Stomach smooth muscle (tissue), 2 donors: Measurements from ENCODE around the gene CFLAR.

Experiments
- H3K27ac ChIP-seq: one replicate; pipeline ENCODE4 v1.7.0; 2013; ENCODE audit warnings: mild to moderate bottlenecking, low read length, inconsistent platforms
- H3K27me3 ChIP-seq, 2 donors: one replicate each; pipeline ENCODE4 v1.7.0; 2013; ENCODE audit warnings: low read length in 2 of 2; ENCODE audit not compliant: insufficient read depth in 2 of 2, control insufficient read depth in 1 of 2
- H3K36me3 ChIP-seq, 2 donors: one replicate each; pipeline ENCODE4 v1.7.0; 2013; ENCODE audit warnings: low read length in 2 of 2; ENCODE audit not compliant: control insufficient read depth in 2 of 2, insufficient read depth in 2 of 2
- H3K4me1 ChIP-seq: one replicate; pipeline ENCODE4 v1.7.0; 2013; ENCODE audit warnings: low read length; ENCODE audit not compliant: control insufficient read depth, insufficient read depth
- H3K4me3 ChIP-seq, 2 donors: one replicate each; pipeline ENCODE4 v1.7.0; 2013; ENCODE audit warnings: low read length in 2 of 2
- H3K9ac ChIP-seq, 2 donors: one replicate each; pipeline ENCODE4 v1.7.0; 2013; ENCODE audit warnings: low read length in 2 of 2, mild to moderate bottlenecking in 1 of 2
- H3K9me3 ChIP-seq, 2 donors: one replicate each; pipeline ENCODE4 v1.7.0; 2013; ENCODE audit warnings: low read length in 2 of 2; ENCODE audit not compliant: control insufficient read depth in 2 of 2
- donor health status: healthy.
- donor health status: Pancreatic carcinoma.

The CFLAR gene

DNA sequence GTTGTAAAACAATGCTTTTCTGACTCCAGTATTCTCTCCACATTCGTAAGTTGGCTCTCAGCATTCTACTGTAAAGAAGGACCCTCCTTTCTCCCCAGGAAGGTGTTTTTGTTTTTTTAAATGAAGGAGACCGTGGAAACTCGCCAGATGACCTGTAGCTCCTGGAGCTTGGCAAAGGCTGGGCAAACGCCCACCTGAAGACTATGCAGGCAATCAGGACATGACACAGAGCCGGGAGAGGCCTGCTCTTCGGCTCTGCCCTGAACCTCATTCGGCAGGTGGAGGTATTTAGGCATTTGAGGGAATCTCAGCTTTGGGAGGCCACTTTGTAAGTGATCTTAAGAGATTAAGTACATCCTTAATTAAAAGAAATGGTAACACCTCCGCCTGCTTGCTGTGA is 84.4 kb downstream of the CFLAR start:
- Histone ChIP-seq H3K27ac (no peak overlapping the region), H3K27me3 (no peaks in the 10 kb centered on the region), H3K4me3 (no peak overlapping the region), H3K9me3 (no peaks in the 10 kb centered on the region), H3K9ac (no peak overlapping the region), H3K4me1 (no peaks in the 10 kb centered on the region), H3K36me3 (no peaks in the 10 kb centered on the region)

DNA sequence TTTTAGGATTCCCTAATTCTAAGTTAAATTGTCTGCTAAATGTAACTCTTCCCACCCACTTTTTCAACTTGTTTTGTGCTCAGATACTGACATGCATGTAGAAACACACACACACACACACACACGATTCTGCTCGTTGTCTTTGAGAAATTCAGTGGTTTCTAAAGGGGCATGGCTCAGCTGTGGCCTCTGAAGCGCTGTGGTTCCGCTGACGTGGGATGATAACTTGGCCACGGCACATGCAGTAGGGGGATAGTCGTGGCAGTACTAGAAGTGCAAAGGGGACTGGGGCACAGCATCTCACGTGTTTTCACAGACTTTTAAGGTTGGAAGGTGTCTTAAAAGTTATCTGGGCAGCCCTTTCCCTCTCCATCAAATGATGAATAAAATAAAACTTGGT is 85.4 kb downstream of the CFLAR start:
- H3K36me3 ChIP-seq = no peaks in the 10 kb centered on the region
- H3K27me3 ChIP-seq = no peaks in the 10 kb centered on the region
- no peaks in the 10 kb centered on the region for H3K4me1 ChIP-seq
- no peak overlapping the region for H3K9ac ChIP-seq
- H3K9me3 ChIP-seq = no peaks in the 10 kb centered on the region
- H3K4me3 ChIP-seq = no peak overlapping the region
- no peak overlapping the region for H3K27ac ChIP-seq

DNA sequence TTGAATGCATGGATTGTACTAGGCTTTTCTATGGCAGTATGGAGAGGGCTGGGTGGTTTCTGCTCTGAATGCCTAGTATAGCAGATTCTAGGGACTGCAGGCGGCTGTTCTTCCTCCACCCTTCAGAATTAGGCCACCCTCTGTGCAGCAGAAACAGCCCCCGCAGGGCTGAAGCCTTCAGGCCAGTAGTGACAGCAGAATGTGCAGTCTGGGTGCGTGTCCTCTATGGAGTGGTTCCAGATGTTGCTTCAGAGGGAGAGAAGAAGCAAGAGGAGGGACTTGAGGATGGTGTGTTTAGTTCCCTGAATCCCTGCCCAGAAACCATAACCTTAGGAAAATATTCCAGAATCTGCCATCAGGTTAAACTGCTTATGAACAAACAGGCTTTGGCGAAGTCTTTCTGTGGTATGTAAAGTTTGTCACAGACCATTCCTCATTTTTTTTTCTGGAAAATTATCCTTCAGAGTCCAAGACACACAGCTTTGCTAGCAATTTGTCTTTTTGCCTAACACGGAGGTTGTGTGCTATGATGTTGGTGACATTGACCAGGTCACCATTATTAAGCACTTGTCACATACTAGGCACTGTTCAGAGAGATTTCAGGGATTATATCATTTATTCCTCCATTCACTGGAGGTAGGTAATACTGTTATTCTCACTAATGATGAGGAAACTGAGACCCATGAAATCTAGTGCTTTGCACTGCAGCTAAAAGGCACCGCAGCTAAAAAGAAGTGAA is 88.1 kb downstream of the CFLAR start:
- no peaks in the 10 kb centered on the region for H3K27me3 ChIP-seq
- H3K9ac ChIP-seq = no peak overlapping the region
- peak overlapping the region; percentile 37 for H3K27ac ChIP-seq
- no peaks in the 10 kb centered on the region for H3K36me3 ChIP-seq
- H3K4me3 ChIP-seq = no peak overlapping the region
- no peaks in the 10 kb centered on the region for H3K4me1 ChIP-seq
- H3K9me3 ChIP-seq = no peaks in the 10 kb centered on the region

DNA sequence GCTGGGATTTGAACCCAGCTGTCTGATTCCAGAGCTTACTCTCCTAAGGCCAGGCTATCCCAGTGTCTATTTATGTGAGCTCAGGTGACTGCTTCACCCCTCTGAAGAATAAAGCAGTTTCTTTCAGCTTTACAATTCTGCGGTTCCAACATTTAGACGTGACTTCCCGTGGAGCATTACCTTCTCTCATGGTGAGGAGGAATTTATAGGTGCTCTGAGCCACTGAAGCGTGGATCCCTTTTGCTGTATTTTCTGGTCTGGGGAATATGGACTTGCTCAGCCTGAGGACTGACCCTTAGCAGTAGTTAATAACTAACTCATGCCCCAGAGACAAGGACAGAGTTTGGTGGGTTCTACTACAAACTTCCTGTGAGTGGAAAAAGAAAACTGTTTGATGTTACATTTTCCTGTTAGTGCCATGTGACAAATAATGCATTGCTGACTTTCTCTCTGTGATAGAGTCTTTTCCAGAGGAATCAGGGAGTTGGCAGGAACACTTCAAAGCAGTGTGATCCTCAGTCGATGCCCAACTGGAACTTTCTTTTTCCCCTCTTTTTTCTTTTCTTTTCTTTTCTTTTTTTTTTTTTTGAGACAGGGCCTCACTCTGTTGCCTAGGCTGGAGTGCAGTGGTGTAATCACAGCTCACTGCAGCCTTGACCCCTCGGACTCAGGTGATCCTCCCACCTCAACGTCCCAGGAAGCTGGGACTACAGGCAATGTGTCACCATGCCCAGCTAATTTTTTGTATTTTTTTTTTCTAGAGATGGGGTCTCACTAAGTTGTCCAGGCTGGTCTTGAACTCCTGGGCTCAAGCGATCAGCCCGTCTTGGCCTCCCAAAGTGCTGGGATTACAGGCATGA is 88.9 kb downstream of the CFLAR start:
- Histone ChIP-seq H3K4me3 (no peak overlapping the region), H3K9me3 (no peaks in the 10 kb centered on the region), H3K27ac (no peak overlapping the region)

DNA sequence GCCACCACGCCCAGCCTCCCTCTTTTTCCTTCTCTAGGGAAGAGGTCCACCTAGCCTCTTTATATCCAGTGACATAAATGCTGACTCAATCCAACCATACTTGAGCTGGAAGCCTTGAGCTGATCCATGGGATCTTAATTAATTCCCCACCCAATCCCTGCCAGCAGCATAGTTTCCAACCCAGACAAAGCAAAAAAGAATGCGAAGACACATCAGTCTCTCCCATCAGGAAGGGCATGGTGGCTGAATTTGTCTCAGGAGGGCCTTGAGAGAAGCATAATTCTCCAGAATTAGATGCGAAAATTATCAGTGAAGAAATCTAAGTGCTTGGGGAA is 89.5 kb downstream of the CFLAR start:
- no peak overlapping the region for H3K9ac ChIP-seq
- no peaks in the 10 kb centered on the region for H3K4me1 ChIP-seq
- H3K27me3 ChIP-seq = no peaks in the 10 kb centered on the region
- H3K36me3 ChIP-seq = no peaks in the 10 kb centered on the region
- H3K27ac ChIP-seq = no peak overlapping the region
- H3K9me3 ChIP-seq = no peaks in the 10 kb centered on the region
- no peak overlapping the region for H3K4me3 ChIP-seq

More for the DNA sequence above, 88.9 kb downstream of the CFLAR start:
- Histone ChIP-seq H3K36me3 (no peaks in the 10 kb centered on the region), H3K9ac (no peak overlapping the region), H3K4me1 (no peaks in the 10 kb centered on the region), H3K27me3 (no peaks in the 10 kb centered on the region)

DNA sequence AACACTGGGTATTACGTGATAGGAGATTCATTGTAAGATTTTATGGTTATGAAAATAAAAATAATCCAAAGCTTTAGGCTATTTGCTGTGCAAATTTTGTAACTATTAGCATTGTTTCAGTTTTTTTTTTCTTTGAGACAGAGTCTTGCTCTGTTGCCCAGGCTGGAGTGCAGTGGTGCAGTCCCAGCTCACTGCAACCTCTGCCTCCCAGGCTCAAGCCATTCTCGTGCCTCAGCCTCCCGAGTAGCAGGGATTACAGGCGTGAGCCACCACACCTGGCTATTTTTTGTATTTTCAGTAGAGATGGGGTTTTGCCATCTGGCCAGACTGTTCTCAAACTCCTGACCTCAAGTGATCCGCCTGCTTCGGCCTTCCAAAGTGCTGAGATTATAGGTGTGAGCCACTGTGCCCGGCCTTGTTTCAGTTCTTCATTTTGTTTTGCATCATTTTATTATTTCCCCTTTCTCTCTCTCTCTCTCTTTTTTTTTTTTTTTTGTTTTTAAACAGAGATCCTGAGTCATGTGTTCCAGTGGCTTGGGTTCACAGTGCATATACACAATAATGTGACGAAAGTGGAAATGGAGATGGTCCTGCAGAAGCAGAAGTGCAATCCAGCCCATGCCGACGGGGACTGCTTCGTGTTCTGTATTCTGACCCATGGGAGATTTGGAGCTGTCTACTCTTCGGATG is 92.7 kb downstream of the CFLAR start:
- H3K36me3 ChIP-seq = no peaks in the 10 kb centered on the region
- no peak overlapping the region for H3K27ac ChIP-seq
- H3K9ac ChIP-seq = no peak overlapping the region

DNA sequence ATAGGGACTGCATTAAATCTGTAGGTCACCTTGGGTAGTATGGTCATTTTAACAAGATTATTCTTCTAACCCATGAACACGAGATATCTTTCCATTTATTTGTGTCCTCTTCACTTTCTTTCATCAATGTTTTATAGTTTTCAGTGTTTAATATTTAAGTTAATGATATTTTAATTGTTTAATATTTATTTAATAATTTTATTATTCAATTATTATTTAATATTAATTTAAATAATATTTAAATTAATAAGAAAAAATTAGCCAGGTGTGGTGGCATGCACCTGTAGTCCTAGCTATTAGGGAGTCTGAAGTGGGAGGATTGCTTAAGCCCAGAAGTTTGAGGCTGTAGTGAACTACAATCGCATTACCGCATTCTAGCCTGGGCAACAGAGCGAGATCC is 100.0 kb downstream of the CFLAR start:
- Histone ChIP-seq H3K9ac (no peak overlapping the region), H3K4me3 (no peak overlapping the region), H3K27me3 (no peaks in the 10 kb centered on the region), H3K27ac (no peak overlapping the region), H3K9me3 (no peaks in the 10 kb centered on the region), H3K36me3 (no peaks in the 10 kb centered on the region), H3K4me1 (no peaks in the 10 kb centered on the region)

More for the DNA sequence above, 92.7 kb downstream of the CFLAR start:
- H3K27me3 ChIP-seq = no peaks in the 10 kb centered on the region
- H3K4me3 ChIP-seq = no peak overlapping the region
- no peaks in the 10 kb centered on the region for H3K4me1 ChIP-seq
- no peaks in the 10 kb centered on the region for H3K9me3 ChIP-seq

DNA sequence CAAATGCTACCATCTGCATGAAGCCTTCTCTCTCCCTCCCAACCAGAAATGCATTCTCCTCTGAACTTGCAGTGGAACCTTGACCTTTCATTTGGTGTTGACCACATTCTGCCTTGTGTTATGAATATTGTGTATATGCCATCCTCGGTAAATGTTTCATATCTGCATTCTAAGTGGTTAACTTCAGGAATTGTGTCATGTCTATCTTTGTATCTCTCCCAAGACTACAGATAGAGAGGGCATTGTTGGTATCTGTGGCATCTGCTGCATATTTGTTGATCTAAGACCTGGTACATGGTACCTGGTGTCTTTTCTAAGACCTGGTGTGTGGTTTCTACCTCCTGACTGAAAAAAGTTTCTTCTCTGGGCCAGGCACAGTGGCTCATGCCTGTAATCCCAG is 101.0 kb downstream of the CFLAR start:
- Histone ChIP-seq H3K36me3 (no peaks in the 10 kb centered on the region), H3K27ac (no peak overlapping the region), H3K4me3 (no peak overlapping the region), H3K4me1 (no peaks in the 10 kb centered on the region), H3K9ac (no peak overlapping the region), H3K27me3 (no peaks in the 10 kb centered on the region), H3K9me3 (no peaks in the 10 kb centered on the region)

DNA sequence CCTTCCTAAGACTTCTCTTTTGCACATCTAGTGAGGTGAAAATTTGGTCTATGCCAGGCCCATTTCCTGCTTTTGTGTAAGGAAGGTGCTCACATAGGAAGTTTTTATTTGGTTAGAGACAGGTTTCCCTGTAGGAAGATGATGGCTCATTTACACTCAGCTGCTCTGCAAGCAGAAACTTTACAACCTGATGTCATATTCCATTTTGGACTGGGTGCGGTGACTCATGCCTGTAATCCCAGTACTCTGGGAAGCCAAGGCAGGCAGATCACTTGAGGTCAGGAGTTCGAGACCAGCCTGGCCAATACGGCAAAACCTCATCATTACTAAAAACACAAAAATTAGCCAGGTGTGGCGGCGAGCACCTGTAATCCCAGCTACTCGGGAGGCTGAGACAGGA is 102.8 kb downstream of the CFLAR start:
- H3K9ac ChIP-seq = no peak overlapping the region
- no peaks in the 10 kb centered on the region for H3K36me3 ChIP-seq

DNA sequence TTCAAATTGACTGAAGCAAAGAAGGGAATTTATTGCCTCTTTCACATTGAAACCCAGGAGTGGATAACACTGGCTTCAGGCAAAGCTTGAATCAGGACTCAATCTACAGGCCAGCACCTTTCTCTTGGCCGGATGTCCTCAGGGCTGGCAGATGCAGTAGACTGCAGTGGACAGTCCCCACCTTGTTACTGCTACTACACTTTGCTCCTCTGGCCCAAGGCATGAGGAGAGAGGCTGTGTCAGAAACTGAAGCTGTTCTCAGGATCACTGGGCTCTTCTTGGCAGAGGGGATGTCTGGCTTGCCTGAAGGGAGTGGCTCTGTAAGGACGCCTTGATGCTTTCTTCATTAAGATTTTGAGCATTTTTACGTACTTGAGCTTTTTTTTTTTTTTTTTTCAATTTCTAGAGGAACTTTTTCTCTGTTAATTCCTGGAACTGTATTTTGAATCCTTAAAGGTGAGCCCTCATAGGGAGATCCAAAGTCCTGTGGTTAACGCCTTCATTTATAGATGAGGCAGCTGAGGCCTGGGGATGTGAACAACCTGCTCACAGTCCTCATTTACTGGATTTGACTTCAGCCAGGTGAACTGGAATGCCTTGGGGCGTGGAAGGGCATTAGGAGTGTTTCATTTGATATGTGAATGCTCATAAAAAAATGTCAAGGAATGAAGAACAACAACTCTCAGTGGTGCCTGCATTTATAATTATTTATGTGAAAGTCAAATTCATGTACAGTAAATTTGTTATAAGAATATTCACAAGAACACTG is 103.5 kb downstream of the CFLAR start:
- H3K9me3 ChIP-seq = no peaks in the 10 kb centered on the region
- H3K4me1 ChIP-seq = no peaks in the 10 kb centered on the region
- no peak overlapping the region for H3K4me3 ChIP-seq
- H3K36me3 ChIP-seq = no peaks in the 10 kb centered on the region
- H3K27ac ChIP-seq = no peak overlapping the region
- H3K9ac ChIP-seq = no peak overlapping the region
- no peaks in the 10 kb centered on the region for H3K27me3 ChIP-seq

More for the DNA sequence above, 102.8 kb downstream of the CFLAR start:
- no peaks in the 10 kb centered on the region for H3K4me1 ChIP-seq
- H3K9me3 ChIP-seq = no peaks in the 10 kb centered on the region
- H3K4me3 ChIP-seq = no peak overlapping the region
- no peak overlapping the region for H3K27ac ChIP-seq
- H3K27me3 ChIP-seq = no peaks in the 10 kb centered on the region
